ENCODE measurements around the gene MAPK10. TPM values are rescaled to one million over a fixed set of nuclear protein-coding genes. Genes with fewer than 3 reads are reported as not detected.

Gene MAPK10
- total RNA-seq, 1 experiment from 2014 or later = 4.7 TPM

DNA sequence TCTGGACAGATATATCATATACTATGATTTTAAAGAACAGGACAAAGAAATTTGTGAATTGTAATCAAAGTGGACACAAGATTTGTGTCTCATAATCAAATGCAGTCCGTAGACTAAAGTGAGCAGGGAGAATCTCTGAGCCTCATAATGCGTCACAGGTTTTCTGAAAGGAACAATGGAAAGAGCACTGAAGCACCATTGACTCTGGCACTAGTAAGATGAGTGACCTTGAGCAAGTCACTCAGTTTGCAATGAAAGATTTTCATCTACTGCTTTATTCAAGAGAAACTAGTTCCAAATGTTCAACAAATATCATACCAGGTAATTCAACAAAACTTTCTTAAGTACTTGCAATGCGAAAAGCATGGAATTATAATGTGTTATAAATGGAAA lies 315.3 kb downstream of the MAPK10 start:
- Histone ChIP-seq H3K9me3 (ENCODE audit: control insufficient read depth, low read depth, low read length) (no peaks in the 10 kb centered on the region), H2BK15ac (ENCODE audit: low read depth, low read length) (no peak overlapping the region), H2BK120ac (ENCODE audit: low read depth, low read length, poor library complexity, severe bottlenecking) (no peak overlapping the region), H3K23me2 (ENCODE audit: insufficient read length, low read depth, low read length, poor library complexity, severe bottlenecking) (no peaks in the 10 kb centered on the region), H3K4ac (ENCODE audit: low read depth, low read length) (no peak overlapping the region), H2AK5ac (ENCODE audit: insufficient read length, low read length) (no peak overlapping the region), H3K4me2 (ENCODE audit: insufficient read depth, insufficient read length, low read length) (no peak overlapping the region), H3K23ac (ENCODE audit: insufficient read length, low read depth, low read length) (no peak overlapping the region), H2AFZ (ENCODE audit: low read length) (no peak overlapping the region), H3K56ac (ENCODE audit: insufficient read length, low read depth, low read length) (no peak overlapping the region), H4K91ac (ENCODE audit: insufficient read length, low read depth, low read length) (no peak overlapping the region), H2BK5ac (ENCODE audit: insufficient read length, low read length) (no peak overlapping the region), H3K4me1 (ENCODE audit: insufficient read depth, low read length) (peaks cover 3% of the 10 kb centered on the region; the same call in 1 of the 2 replicates), H3K79me1 (ENCODE audit: insufficient read depth, low read depth, low read length, poor library complexity, severe bottlenecking) (no peaks in the 10 kb centered on the region), H3K27ac (ENCODE audit: insufficient read length, low read depth, low read length) (no peak overlapping the region), H3K14ac (ENCODE audit: insufficient read depth, low read length) (no peak overlapping the region), H3K9ac (ENCODE audit: extremely low read depth, insufficient read length, low read length) (no peak overlapping the region), H3T11ph (ENCODE audit: low read length) (no peak overlapping the region), H2BK20ac (ENCODE audit: low read depth, low read length, poor library complexity, severe bottlenecking) (no peak overlapping the region), H3K18ac (ENCODE audit: insufficient read length, low read depth, low read length) (no peak overlapping the region), H4K5ac (ENCODE audit: insufficient read length, low read depth, low read length) (no peak overlapping the region), H3K79me2 (ENCODE audit: insufficient read depth, low read length) (no peaks in the 10 kb centered on the region), H2BK12ac (ENCODE audit: insufficient read length, low read depth, low read length) (no peak overlapping the region), H4K8ac (replicated peaks; ENCODE audit: insufficient read length, low read depth, low read length) (no peak overlapping the region), H4K20me1 (ENCODE audit: control insufficient read depth, insufficient read depth, insufficient read length) (no peaks in the 10 kb centered on the region), H3K27me3 (ENCODE audit: insufficient read depth, low read length) (no peaks in the 10 kb centered on the region; the same call in 1 of the 2 replicates)
- H3K36me3 Mint-ChIP-seq (ENCODE audit: insufficient read depth in 1 of 3, low read depth in 3 of 3) = peaks cover 0 to 11% (median 3%) of the 10 kb centered on the region in 3 experiments; a peak in 4 of 7 replicates
- no peak for TF ChIP-seq CTCF (conservative IDR thresholded peaks at IDR 0.05)
- no peak overlapping the region for H3K27ac Mint-ChIP-seq
- H3K27me3 Mint-ChIP-seq (ENCODE audit: low read depth) = no peaks in the 10 kb centered on the region
- DNase-seq = no peak
- no peak overlapping the region for H3K4me3 Mint-ChIP-seq
- peaks cover 4 to 7% of the 10 kb centered on the region in 2 experiments; a peak in 2 of 5 replicates for H3K9me3 Mint-ChIP-seq
- peaks cover 8% of the 10 kb centered on the region in 2 experiments for H3K4me1 Mint-ChIP-seq
- no CpG with 5 or more reads among the region's 3 CpGs for WGBS (ENCODE audit: extremely low coverage, insufficient read length, low lambda C conversion rate)
